HG03460 (cell line): ENCODE results near the gene NTS.

Source experiments
- ATAC-seq: cut with Tn5 transposase; IDR thresholded peaks from one replicate; pipeline ENCODE4 v1.9.1; 2021; ENCODE audit not compliant: unreplicated experiment

The NTS gene

GRCh38 chr12:85920324-85920947, 46.3 kb downstream of the NTS start:
- no peak for ATAC-seq

- ATAC-seq, result no peak
These were observed 49.8 kb downstream of the NTS start for GRCh38 chr12:85923767-85924331.

GRCh38 chr12:85927166-85927565, 53.1 kb downstream of the NTS start:
- ATAC-seq, result no peak
